MM.1S (cell line): ENCODE measurements around the gene RGS6.

Source experiments
- DNase-seq: peaks from one replicate; pipeline ENCODE4 v3.0.0-alpha.2; 2015
- H2AFZ ChIP-seq: fragments of 300-600 bp; sonication (generic); 2 replicates; pipeline ENCODE4 v1.6.0; 2016; ENCODE audit warnings: antibody characterized with exemption, low read length
- H3F3A ChIP-seq: fragments of 300-600 bp; sonication (generic); 2 replicates; pipeline ENCODE4 v1.6.1; 2016; ENCODE audit warnings: mild to moderate bottlenecking, antibody characterized with exemption, low read length, moderate library complexity, mixed read lengths; ENCODE audit not compliant: insufficient read depth
- H3K27ac ChIP-seq: fragments of 300-600 bp; sonication (generic); 2 replicates; pipeline ENCODE4 v1.5.1; 2016; ENCODE audit warnings: mild to moderate bottlenecking, low read length
- H3K27me3 ChIP-seq: fragments of 300-600 bp; sonication (generic); replicated peaks from 2 replicates; pipeline ENCODE4 v1.6.0; 2016; ENCODE audit warnings: low read length; ENCODE audit not compliant: insufficient read depth
- H3K36me3 ChIP-seq: fragments of 300-600 bp; sonication (generic); replicated peaks from 2 replicates; pipeline ENCODE4 v1.6.1; 2016; ENCODE audit warnings: mild to moderate bottlenecking, low read length, mixed read lengths; ENCODE audit not compliant: insufficient read depth
- H3K4me1 ChIP-seq: fragments of 300-600 bp; sonication (generic); 2 replicates; pipeline ENCODE4 v1.6.1; 2016; ENCODE audit warnings: low read length, mixed read lengths
- H3K4me2 ChIP-seq: fragments of 300-600 bp; sonication (generic); 2 replicates; pipeline ENCODE4 v1.6.0; 2016; ENCODE audit warnings: low read depth, low read length
- H3K4me3 ChIP-seq: fragments of 300-600 bp; sonication (generic); 2 replicates; pipeline ENCODE4 v1.5.1; 2016; ENCODE audit warnings: low read length, mixed read lengths
- H3K79me2 ChIP-seq: fragments of 300-600 bp; sonication (generic); 2 replicates; pipeline ENCODE4 v1.6.1; 2016; ENCODE audit warnings: mixed run types, low read length, mixed read lengths
- H3K9ac ChIP-seq: fragments of 300-600 bp; sonication (generic); 2 replicates; pipeline ENCODE4 v1.6.1; 2016; ENCODE audit warnings: low read length, mixed read lengths
- H3K9me2 ChIP-seq: fragments of 300-600 bp; sonication (generic); replicated peaks from 2 replicates; pipeline ENCODE4 v1.6.1; 2016; ENCODE audit warnings: mild to moderate bottlenecking, low read length, mixed read lengths; ENCODE audit not compliant: insufficient read depth
- H3K9me3 ChIP-seq: fragments of 300-600 bp; sonication (generic); replicated peaks from 2 replicates; pipeline ENCODE4 v1.6.1; 2016; ENCODE audit warnings: mild to moderate bottlenecking, low read length, mixed read lengths; ENCODE audit not compliant: insufficient read depth
- H4K20me1 ChIP-seq: fragments of 300-600 bp; sonication (generic); 2 replicates; pipeline ENCODE4 v1.6.1; 2016; ENCODE audit warnings: mild to moderate bottlenecking, low read length, moderate library complexity, mixed read lengths; ENCODE audit not compliant: insufficient read depth
- EZH2 ChIP-seq: fragments of 300-600 bp; sonication (generic); optimal IDR thresholded peaks from 2 replicates; pipeline ENCODE3; 2017; ENCODE audit warnings: low read depth, mild to moderate bottlenecking, antibody characterized with exemption, low read length, mixed read lengths
- EZH2phosphoT487 ChIP-seq: fragments of 300-600 bp; sonication (generic); IDR thresholded peaks from 2 replicates; pipeline ENCODE4 v1.6.1; 2018; ENCODE audit warnings: antibody characterized with exemption, low read length
- TF ChIP-seq, protein P1 (sequence below): fragments of 300-600 bp; sonication (generic); IDR thresholded peaks from 2 replicates; pipeline ENCODE4 v1.5.1; 2016; ENCODE audit warnings: antibody characterized with exemption, low read length, mixed read lengths

Gene RGS6

DNA sequence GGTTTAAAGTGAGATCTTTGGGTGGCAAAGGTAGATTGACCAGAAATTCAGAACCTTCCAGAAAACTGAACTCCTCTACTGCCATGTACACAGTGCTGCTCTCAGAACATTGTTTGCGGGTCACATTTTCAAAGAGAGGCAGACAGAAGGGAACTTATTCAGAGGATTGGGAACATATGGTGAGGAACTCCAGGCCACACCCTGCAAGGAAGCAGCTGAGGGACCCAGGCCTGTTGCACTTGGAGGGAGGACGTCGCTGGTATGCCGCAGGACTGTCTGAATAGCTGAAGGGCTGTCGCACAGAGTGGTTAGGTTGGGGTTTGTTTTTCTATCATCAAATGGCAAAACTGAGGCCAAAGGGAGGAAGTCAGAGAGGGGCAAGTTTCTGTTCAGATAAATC lies 520.5 kb downstream of the RGS6 start:
- H3K4me3 ChIP-seq: no peak overlapping the region
- H3K36me3 ChIP-seq: no peaks in the 10 kb centered on the region
- H3K9me3 ChIP-seq: no peaks in the 10 kb centered on the region
- peaks cover 8% of the 10 kb centered on the region for H3F3A ChIP-seq
- H3K79me2 ChIP-seq: no peaks in the 10 kb centered on the region
- H3K9me2 ChIP-seq: no peaks in the 10 kb centered on the region
- no peak overlapping the region for H2AFZ ChIP-seq
- no peak for DNase-seq
- TF ChIP-seq, protein P1, sequence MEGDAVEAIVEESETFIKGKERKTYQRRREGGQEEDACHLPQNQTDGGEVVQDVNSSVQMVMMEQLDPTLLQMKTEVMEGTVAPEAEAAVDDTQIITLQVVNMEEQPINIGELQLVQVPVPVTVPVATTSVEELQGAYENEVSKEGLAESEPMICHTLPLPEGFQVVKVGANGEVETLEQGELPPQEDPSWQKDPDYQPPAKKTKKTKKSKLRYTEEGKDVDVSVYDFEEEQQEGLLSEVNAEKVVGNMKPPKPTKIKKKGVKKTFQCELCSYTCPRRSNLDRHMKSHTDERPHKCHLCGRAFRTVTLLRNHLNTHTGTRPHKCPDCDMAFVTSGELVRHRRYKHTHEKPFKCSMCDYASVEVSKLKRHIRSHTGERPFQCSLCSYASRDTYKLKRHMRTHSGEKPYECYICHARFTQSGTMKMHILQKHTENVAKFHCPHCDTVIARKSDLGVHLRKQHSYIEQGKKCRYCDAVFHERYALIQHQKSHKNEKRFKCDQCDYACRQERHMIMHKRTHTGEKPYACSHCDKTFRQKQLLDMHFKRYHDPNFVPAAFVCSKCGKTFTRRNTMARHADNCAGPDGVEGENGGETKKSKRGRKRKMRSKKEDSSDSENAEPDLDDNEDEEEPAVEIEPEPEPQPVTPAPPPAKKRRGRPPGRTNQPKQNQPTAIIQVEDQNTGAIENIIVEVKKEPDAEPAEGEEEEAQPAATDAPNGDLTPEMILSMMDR: no peak
- TF ChIP-seq EZH2phosphoT487 (no peak), EZH2 (no peak)
- H3K27me3 ChIP-seq: no peaks in the 10 kb centered on the region
- no peak overlapping the region for H3K27ac ChIP-seq
- no peaks in the 10 kb centered on the region for H4K20me1 ChIP-seq
- no peak overlapping the region for H3K9ac ChIP-seq
- H3K4me1 ChIP-seq: peaks cover 27% of the 10 kb centered on the region
- no peak overlapping the region for H3K4me2 ChIP-seq

DNA sequence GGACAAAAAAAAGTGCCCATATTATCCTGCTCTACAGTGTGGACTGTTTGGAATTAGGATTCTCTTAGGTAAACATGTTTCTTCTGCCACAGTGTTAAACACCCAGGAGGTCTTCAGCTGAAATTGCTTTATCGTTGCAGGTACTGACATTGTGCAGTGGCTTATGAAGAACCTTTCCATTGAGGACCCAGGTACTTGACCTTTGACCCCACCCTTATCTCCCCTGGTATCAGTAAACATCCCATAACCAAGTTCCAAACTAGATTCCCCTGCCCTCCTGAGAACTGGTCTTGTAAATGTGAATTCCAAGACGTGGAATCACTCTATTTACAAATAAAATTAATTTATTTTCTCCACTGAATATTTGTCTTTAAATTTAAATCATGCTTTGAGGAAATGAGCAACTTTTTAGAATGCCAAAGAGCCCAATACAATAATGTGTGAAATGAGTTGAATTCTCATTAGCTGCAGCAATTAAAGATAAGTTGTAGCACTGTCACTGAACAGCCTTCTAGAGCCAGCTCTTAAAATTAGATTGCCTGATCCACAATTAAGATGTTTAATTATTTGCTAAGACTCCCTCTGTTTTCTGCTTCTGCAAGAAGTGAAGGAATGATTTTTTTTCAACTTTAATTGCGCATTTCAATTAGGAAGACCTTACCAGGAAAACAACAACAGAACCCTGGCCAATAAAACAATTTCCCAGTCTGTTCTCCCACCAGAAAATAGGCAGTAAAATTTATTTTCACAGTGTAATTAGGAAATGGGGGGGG lies 522.3 kb downstream of the RGS6 start:
- no peak overlapping the region for H2AFZ ChIP-seq
- H3K9ac ChIP-seq: no peak overlapping the region
- H3K4me1 ChIP-seq: peaks cover 24% of the 10 kb centered on the region
- H3K27ac ChIP-seq: no peak overlapping the region
- H3K4me2 ChIP-seq: no peak overlapping the region
- H3K4me3 ChIP-seq: no peak overlapping the region
- H3K36me3 ChIP-seq: no peaks in the 10 kb centered on the region
- TF ChIP-seq EZH2 (no peak), EZH2phosphoT487 (no peak)
- TF ChIP-seq, protein P1: no peak
- no peaks in the 10 kb centered on the region for H4K20me1 ChIP-seq
- H3K9me3 ChIP-seq: no peaks in the 10 kb centered on the region
- H3K9me2 ChIP-seq: no peaks in the 10 kb centered on the region
- H3K27me3 ChIP-seq: no peaks in the 10 kb centered on the region
- H3F3A ChIP-seq: peaks cover 8% of the 10 kb centered on the region
- no peak for DNase-seq
- H3K79me2 ChIP-seq: no peaks in the 10 kb centered on the region

DNA sequence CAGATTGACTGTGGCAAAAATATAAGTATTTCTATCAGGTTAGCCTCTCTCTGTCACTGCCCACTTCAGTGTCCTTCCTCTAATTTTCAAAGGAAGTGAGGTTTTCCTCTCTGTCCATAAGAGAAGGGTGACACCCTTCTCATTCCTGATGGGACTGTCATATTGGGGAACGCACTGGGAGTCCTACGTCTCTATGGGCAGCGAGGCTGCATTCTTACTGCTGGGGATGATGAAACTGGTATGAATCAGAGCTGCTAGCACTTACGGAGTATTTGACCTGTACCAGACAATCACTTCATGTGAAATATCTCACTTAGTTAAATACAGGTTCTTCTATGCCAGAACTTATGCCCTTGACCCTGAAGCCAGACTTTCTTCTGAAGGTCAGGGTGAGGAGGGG lies 525.4 kb downstream of the RGS6 start:
- Histone ChIP-seq H2AFZ (no peak overlapping the region), H3K36me3 (no peaks in the 10 kb centered on the region), H3K4me1 (peaks cover 2% of the 10 kb centered on the region; the same call in 1 of the 2 replicates), H3K4me3 (no peak overlapping the region), H3K79me2 (no peaks in the 10 kb centered on the region), H3K27me3 (no peaks in the 10 kb centered on the region), H3K9me2 (no peaks in the 10 kb centered on the region), H3K27ac (no peak overlapping the region), H3K9ac (no peak overlapping the region), H3F3A (no peaks in the 10 kb centered on the region), H4K20me1 (no peaks in the 10 kb centered on the region), H3K4me2 (no peak overlapping the region), H3K9me3 (no peaks in the 10 kb centered on the region)
- TF ChIP-seq, protein P1: no peak
- TF ChIP-seq EZH2phosphoT487 (no peak), EZH2 (no peak)
- no peak for DNase-seq
